ENCODE data around the gene LETM1. TPM values are rescaled to one million over a fixed set of nuclear protein-coding genes. Genes with fewer than 3 reads are reported as not detected.

Gene LETM1
- total and polyA plus RNA-seq, 2 donors (not counting 3 experiments of a cell fraction or from before 2014, with no cell fraction given), result 25.6 to 62.5 TPM

DNA sequence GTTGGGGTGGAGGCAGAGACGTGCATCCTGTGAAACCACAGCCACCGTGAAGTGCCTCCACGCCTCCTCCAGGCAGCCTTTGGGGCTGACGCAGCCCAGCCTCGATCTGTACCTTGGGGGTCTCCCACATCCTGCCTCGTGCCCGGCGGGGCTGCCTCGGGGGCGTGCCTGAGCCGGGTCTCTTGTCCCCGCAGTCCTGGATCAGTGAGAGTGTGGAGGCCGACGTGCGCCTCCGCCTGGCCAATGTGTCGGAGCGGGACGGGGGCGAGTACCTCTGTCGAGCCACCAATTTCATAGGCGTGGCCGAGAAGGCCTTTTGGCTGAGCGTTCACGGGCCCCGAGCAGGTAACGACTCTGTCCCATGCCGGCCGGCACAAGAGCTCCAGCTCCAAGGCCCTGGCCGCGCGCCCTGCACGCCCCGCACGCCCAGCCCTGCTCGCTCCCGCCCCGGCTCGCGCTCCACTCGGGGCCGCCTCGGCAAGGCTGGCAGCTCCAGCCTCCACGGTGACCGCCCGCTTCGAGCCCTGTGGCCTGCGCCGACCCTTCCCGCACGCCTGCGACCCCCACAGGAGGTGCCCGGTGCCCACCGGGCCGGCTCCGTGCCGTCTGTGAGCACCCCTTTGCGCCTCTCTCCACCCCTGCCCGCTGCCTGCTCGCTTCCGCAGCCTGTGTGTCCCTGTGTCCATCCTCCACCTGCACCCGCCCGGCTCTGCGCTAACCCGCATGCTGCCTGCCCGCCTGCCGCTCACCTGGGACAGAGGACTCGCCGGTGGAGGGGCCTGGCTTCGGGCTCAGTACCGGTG, 53.0 kb downstream of the LETM1 start:
- H3K9ac ChIP-seq (replicated peaks; ENCODE audit: extremely low read depth, insufficient read depth, low read length), result no peak overlapping the region
- dilution Hi-C loops (cut with MboI; ENCODE audit: extremely low pct_ligation_motif_present, low sequenced_read_pairs), result no loop called here
- no peak for DNase-seq (ENCODE audit: low read depth, low spot score)
- no peaks in the 10 kb centered on the region for H3K27me3 ChIP-seq (ENCODE audit: control insufficient read depth in 2 of 2, insufficient read depth in 2 of 2, low read length in 2 of 2)
- H3K9me1 ChIP-seq (replicated peaks; ENCODE audit: control insufficient read depth, extremely low read depth, insufficient read depth, low read length), result no peaks in the 10 kb centered on the region
- H2AFZ ChIP-seq (ENCODE audit: low read depth, low read length), result no peak overlapping the region
- H3K79me2 ChIP-seq (ENCODE audit: control insufficient read depth, insufficient read depth, low read length), result no peaks in the 10 kb centered on the region
- no TSS peak for BruUV-seq (replicated peaks)
- H4K20me1 ChIP-seq (replicated peaks; ENCODE audit: control insufficient read depth, extremely low read depth, insufficient read depth, low read length), result no peaks in the 10 kb centered on the region
- H3K27ac ChIP-seq (ENCODE audit: insufficient read depth, low read depth, low read length), result no peak overlapping the region
- TF ChIP-seq, protein P1, sequence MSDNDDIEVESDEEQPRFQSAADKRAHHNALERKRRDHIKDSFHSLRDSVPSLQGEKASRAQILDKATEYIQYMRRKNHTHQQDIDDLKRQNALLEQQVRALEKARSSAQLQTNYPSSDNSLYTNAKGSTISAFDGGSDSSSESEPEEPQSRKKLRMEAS (IDR thresholded peaks at IDR 0.05; ENCODE audit: insufficient read depth, insufficient read length), result no peak
- no peak for TF ChIP-seq POLR2A (IDR thresholded peaks at IDR 0.05; ENCODE audit: low read depth, low read length)
- no peak for TF ChIP-seq POLR2AphosphoS5 (IDR thresholded peaks at IDR 0.05; ENCODE audit: insufficient read depth, low read depth, low read length)
- no peak for TF ChIP-seq JUN (IDR thresholded peaks at IDR 0.05; ENCODE audit: borderline replicate concordance, insufficient read depth, insufficient read length, low read depth)
- intact Hi-C loops (cut with micrococcal nuclease), result no loop called here
- H3K9me3 ChIP-seq (replicated peaks; ENCODE audit: control insufficient read depth, insufficient read depth, low read length), result no peaks in the 10 kb centered on the region
- no peaks in the 10 kb centered on the region for H3K36me3 ChIP-seq (ENCODE audit: control insufficient read depth in 2 of 2, extremely low read depth in 1 of 2, insufficient read depth in 2 of 2, low read length in 2 of 2)
- CTCF ChIA-PET, result no interaction called here
- H3K4me1 ChIP-seq (ENCODE audit: control insufficient read depth, extremely low read depth, insufficient read depth, low read length), result no peaks in the 10 kb centered on the region
- POLR2A ChIA-PET, result no interaction called here
- H3K4me2 ChIP-seq (ENCODE audit: insufficient read depth, low read length), result no peak overlapping the region
- H3K4me3 ChIP-seq (replicated peaks in 1 of 3; ENCODE audit: insufficient read depth in 1 of 3, low read depth in 1 of 3, low read length in 3 of 3), result no peak overlapping the region
- no peak for FAIRE-seq

DNA sequence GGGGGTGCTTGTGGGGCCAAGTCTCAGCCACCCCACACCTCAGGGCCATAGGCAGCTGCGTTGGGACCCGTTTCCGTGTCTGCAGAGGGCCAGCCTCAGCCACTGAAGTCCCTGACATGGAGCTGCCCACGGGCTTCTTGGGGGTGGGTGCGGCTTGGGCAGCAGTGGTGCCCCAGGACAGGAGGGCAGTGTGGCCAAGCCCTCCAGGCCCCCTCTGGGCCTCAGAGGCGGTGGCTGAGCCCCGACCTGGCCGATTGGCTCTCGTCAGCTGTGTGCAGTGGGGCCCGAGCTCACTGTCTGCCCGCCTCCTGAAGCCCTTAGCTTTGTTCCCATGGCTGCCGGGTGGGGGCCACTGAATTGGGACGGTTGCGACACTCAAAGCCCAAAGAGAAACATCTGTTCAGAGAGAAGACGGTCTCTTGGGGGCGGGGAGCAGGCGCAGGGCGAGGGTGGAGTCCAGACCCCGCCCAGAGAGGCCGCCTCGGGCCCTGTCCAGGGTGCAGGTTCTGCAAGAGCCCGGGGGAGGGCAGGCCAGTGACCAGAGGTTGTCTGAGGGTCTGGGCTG, 53.7 kb downstream of the LETM1 start:
- H3K4me1 ChIP-seq (ENCODE audit: control insufficient read depth, extremely low read depth, insufficient read depth, low read length), result no peaks in the 10 kb centered on the region
- no peak overlapping the region for H3K9ac ChIP-seq (replicated peaks; ENCODE audit: extremely low read depth, insufficient read depth, low read length)
- TF ChIP-seq, protein P1 (IDR thresholded peaks at IDR 0.05; ENCODE audit: insufficient read depth, insufficient read length), result no peak
- TF ChIP-seq MYC (IDR thresholded peaks at IDR 0.05; ENCODE audit: low read depth, low read length) (no peak), POLR2A (IDR thresholded peaks at IDR 0.05; ENCODE audit: low read depth, low read length) (no peak), JUN (IDR thresholded peaks at IDR 0.05; ENCODE audit: borderline replicate concordance, insufficient read depth, insufficient read length, low read depth) (no peak), EZH2 (IDR thresholded peaks at IDR 0.05; ENCODE audit: borderline replicate concordance, low read depth, low read length, severe bottlenecking) (no peak), GATA2 (IDR thresholded peaks at IDR 0.05; ENCODE audit: insufficient read depth, insufficient read length, low read depth, low read length) (no peak), FOS (IDR thresholded peaks at IDR 0.05; ENCODE audit: borderline replicate concordance, insufficient read depth, low read length) (no peak), POLR2AphosphoS5 (IDR thresholded peaks at IDR 0.05; ENCODE audit: insufficient read depth, low read depth, low read length) (no peak)
- TF ChIP-seq, protein P2, sequence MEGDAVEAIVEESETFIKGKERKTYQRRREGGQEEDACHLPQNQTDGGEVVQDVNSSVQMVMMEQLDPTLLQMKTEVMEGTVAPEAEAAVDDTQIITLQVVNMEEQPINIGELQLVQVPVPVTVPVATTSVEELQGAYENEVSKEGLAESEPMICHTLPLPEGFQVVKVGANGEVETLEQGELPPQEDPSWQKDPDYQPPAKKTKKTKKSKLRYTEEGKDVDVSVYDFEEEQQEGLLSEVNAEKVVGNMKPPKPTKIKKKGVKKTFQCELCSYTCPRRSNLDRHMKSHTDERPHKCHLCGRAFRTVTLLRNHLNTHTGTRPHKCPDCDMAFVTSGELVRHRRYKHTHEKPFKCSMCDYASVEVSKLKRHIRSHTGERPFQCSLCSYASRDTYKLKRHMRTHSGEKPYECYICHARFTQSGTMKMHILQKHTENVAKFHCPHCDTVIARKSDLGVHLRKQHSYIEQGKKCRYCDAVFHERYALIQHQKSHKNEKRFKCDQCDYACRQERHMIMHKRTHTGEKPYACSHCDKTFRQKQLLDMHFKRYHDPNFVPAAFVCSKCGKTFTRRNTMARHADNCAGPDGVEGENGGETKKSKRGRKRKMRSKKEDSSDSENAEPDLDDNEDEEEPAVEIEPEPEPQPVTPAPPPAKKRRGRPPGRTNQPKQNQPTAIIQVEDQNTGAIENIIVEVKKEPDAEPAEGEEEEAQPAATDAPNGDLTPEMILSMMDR (IDR thresholded peaks at IDR 0.05; ENCODE audit: extremely low read depth in 1 of 2, insufficient read depth in 1 of 2, low read depth in 1 of 2, low read length in 2 of 2), result no peak
- H3K4me3 ChIP-seq (replicated peaks in 1 of 3; ENCODE audit: insufficient read depth in 1 of 3, low read depth in 1 of 3, low read length in 3 of 3), result no peak overlapping the region
- BruUV-seq (replicated peaks), result no TSS peak
- H3K79me2 ChIP-seq (ENCODE audit: control insufficient read depth, insufficient read depth, low read length), result no peaks in the 10 kb centered on the region
- H3K9me1 ChIP-seq (replicated peaks; ENCODE audit: control insufficient read depth, extremely low read depth, insufficient read depth, low read length), result no peaks in the 10 kb centered on the region
- ChIA-PET POLR2A (no interaction called here), CTCF (interaction anchor here (0.6 kb wide), 1 partner anchor 9 kb away, joined by 3 read pairs; no protein-coding TSS in a partner anchor)
- no peak overlapping the region for H2AFZ ChIP-seq (ENCODE audit: low read depth, low read length)
- no peaks in the 10 kb centered on the region for H3K27me3 ChIP-seq (ENCODE audit: control insufficient read depth in 2 of 2, insufficient read depth in 2 of 2, low read length in 2 of 2)
- no peaks in the 10 kb centered on the region for H4K20me1 ChIP-seq (replicated peaks; ENCODE audit: control insufficient read depth, extremely low read depth, insufficient read depth, low read length)
- H3K27ac ChIP-seq (ENCODE audit: insufficient read depth, low read depth, low read length), result no peak overlapping the region
- H3K9me3 ChIP-seq (replicated peaks; ENCODE audit: control insufficient read depth, insufficient read depth, low read length), result no peaks in the 10 kb centered on the region
- H3K36me3 ChIP-seq (ENCODE audit: control insufficient read depth in 2 of 2, extremely low read depth in 1 of 2, insufficient read depth in 2 of 2, low read length in 2 of 2), result no peaks in the 10 kb centered on the region
- dilution Hi-C loops (cut with MboI; ENCODE audit: extremely low pct_ligation_motif_present, low sequenced_read_pairs) (no loop called here), intact Hi-C loops (cut with micrococcal nuclease) (no loop called here)
- H3K4me2 ChIP-seq (ENCODE audit: insufficient read depth, low read length), result no peak overlapping the region
- FAIRE-seq, result no peak
- no peak for DNase-seq (ENCODE audit: low read depth, low spot score)

Measured in endothelial cell of umbilical vein (primary cell).